Measurements from ENCODE around the gene SLC16A14. TPM values are rescaled to one million over a fixed set of nuclear protein-coding genes. Genes with fewer than 3 reads are reported as not detected.

The SLC16A14 gene
- total and polyA plus RNA-seq, 10 of the 15 experiments (the other 5 are each of a cell fraction or from before 2014, with no cell fraction given), result 0.87 to 6.4 (median 4.1) TPM; not detected in 1

DNA sequence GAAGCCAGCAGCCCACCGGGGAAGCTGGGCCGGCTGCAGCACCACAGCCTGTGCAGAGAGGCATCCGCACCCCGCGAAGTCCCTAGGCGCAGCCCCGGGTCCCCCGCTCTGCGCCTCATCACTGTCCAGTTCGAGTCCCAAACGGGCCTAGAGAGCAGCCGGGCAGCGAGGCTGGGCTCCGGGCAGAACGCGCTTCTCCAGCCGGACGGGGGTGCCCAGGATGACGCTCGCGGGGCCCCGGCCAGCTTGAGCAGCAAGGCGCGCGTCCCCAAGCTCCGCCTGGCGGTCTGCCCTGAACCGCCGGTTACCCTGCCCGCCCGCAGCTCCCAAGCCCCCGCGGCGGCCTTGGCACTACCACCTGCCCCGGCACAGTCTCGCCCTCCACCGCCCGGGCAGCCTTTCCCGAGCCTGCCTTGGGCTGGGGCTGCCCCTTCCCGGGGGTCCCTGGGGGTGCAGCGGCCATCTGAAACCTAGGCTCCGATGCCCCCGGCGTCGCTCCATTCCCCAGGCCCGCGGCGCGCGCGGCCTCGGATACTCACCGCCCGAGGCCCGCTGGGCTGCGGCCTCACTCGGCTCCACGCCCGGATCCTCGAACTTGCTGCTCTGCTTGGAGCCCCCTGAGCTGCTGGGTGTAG lies 591 bp downstream of the SLC16A14 start (continued):
- TF ChIP-seq, protein P1, sequence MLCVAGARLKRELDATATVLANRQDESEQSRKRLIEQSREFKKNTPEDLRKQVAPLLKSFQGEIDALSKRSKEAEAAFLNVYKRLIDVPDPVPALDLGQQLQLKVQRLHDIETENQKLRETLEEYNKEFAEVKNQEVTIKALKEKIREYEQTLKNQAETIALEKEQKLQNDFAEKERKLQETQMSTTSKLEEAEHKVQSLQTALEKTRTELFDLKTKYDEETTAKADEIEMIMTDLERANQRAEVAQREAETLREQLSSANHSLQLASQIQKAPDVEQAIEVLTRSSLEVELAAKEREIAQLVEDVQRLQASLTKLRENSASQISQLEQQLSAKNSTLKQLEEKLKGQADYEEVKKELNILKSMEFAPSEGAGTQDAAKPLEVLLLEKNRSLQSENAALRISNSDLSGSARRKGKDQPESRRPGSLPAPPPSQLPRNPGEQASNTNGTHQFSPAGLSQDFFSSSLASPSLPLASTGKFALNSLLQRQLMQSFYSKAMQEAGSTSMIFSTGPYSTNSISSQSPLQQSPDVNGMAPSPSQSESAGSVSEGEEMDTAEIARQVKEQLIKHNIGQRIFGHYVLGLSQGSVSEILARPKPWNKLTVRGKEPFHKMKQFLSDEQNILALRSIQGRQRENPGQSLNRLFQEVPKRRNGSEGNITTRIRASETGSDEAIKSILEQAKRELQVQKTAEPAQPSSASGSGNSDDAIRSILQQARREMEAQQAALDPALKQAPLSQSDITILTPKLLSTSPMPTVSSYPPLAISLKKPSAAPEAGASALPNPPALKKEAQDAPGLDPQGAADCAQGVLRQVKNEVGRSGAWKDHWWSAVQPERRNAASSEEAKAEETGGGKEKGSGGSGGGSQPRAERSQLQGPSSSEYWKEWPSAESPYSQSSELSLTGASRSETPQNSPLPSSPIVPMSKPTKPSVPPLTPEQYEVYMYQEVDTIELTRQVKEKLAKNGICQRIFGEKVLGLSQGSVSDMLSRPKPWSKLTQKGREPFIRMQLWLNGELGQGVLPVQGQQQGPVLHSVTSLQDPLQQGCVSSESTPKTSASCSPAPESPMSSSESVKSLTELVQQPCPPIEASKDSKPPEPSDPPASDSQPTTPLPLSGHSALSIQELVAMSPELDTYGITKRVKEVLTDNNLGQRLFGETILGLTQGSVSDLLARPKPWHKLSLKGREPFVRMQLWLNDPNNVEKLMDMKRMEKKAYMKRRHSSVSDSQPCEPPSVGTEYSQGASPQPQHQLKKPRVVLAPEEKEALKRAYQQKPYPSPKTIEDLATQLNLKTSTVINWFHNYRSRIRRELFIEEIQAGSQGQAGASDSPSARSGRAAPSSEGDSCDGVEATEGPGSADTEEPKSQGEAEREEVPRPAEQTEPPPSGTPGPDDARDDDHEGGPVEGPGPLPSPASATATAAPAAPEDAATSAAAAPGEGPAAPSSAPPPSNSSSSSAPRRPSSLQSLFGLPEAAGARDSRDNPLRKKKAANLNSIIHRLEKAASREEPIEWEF (IDR thresholded peaks at IDR 0.05; ENCODE audit: insufficient replicate concordance, low read depth, low read length), result no peak
- TF ChIP-seq PAX8 (IDR thresholded peaks at IDR 0.05), result no peak
- TF ChIP-seq POLR2A (IDR thresholded peaks at IDR 0.05; ENCODE audit: low read depth, low read length), result peak; percentile 48
- no peak for TF ChIP-seq YY1 (IDR thresholded peaks at IDR 0.05; ENCODE audit: low read depth, low read length)
- peak; percentile 3 for TF ChIP-seq MEF2B (IDR thresholded peaks at IDR 0.05; ENCODE audit: partially characterized antibody, poor library complexity, severe bottlenecking)

DNA sequence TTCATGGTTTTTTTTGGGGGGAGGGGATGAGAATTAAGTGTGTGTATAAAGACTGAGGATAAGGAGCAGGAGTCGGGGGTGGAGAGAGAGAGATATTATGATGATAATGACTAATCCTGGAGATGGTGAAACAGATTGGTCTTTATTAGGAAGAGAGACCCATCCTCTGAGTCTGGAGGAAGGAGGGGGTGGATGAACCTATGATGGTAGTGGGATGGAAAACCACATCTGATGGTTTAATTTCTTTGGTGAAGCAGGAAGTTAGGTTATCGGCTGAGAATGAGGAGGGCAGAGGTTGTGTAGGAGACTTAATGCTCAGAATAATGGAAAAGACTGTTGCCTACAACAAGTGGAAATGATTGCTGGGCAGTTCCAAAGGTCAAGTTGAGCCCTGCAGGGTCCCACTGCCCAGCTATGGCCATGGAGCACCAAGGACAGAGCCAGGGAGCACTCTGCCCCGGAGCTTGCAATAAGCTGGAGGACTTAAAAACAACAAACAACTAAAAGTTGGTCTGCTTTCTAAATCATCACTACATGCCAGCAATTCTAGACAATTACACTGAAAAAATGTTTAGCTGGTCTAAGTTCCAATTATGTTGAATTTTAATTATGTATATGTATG lies 7.9 kb downstream of the SLC16A14 start:
- no peak for FAIRE-seq
- CTCF ChIA-PET, result interaction anchor here (0.5 to 1.7 kb wide), 5 partner anchors 10 to 466 kb away, joined by 3 to 5 read pairs (median 3); no protein-coding TSS in a partner anchor

More for the DNA sequence above, 7.9 kb downstream of the SLC16A14 start:
- TF ChIP-seq NBN (IDR thresholded peaks at IDR 0.05), result no peak
- Histone ChIP-seq H3K27me3 (replicated peaks in 1 of 2; ENCODE audit: control insufficient read depth in 2 of 2, insufficient read depth in 2 of 2, low read length in 1 of 2) (no peaks in the 10 kb centered on the region), H3K9ac (ENCODE audit: control insufficient read depth, insufficient read depth, low read length) (no peak overlapping the region), H3K79me2 (ENCODE audit: control insufficient read depth, insufficient read depth, low read length) (no peaks in the 10 kb centered on the region), H3K4me1 (ENCODE audit: control insufficient read depth, insufficient read depth, low read length) (no peaks in the 10 kb centered on the region), H3K36me3 (ENCODE audit: control insufficient read depth in 2 of 2, insufficient read depth in 2 of 2, low read length in 1 of 2) (no peaks in the 10 kb centered on the region), H2AFZ (ENCODE audit: control insufficient read depth, low read depth, low read length) (no peak overlapping the region), H3K27ac (ENCODE audit: control insufficient read depth, insufficient read depth) (no peak overlapping the region), H3K4me2 (ENCODE audit: control insufficient read depth, insufficient read depth) (no peak overlapping the region), H4K20me1 (ENCODE audit: control insufficient read depth, insufficient read depth) (no peaks in the 10 kb centered on the region), H3K9me3 (replicated peaks; ENCODE audit: control insufficient read depth, insufficient read depth, low read length) (no peaks in the 10 kb centered on the region), H3K4me3 (no peak overlapping the region)
- DNase-seq (ENCODE audit: low read depth, low spot score) (no peak), ATAC-seq (no peak)
- RAD21 ChIA-PET (ENCODE audit: unreplicated experiment), result no interaction called here
- POLR2A ChIA-PET, result no interaction called here
- in situ Hi-C loops (cut with MboI), result no loop called here
- SMC1A ChIA-PET (ENCODE audit: uncharacterized antibody, unreplicated experiment), result interaction anchor here (1.0 kb wide), 1 partner anchor 99 kb away, joined by 3 read pairs; no protein-coding TSS in a partner anchor
- intact Hi-C loops (cut with micrococcal nuclease; ENCODE audit: unreplicated experiment), result loop anchor here (10.0 kb wide), 1 partner anchor 256 kb away; no protein-coding TSS in a partner anchor
- 96% methylated on average over 3 of the region's 3 CpGs for WGBS (ENCODE audit: insufficient coverage, insufficient replicate concordance, low lambda C conversion rate, missing lambda C conversion rate)
- BruUV-seq (replicated peaks), result no TSS peak

All from GM12878 (cell line).